IMR-90 (cell line): ENCODE measurements around the gene PSKH1. TPM values are rescaled to one million over a fixed set of nuclear protein-coding genes. Genes with fewer than 3 reads are reported as not detected.

ENCODE experiments used
- ATAC-seq: fragments of 200-7000 bp; cut with Tn5 transposase; 2 replicates; pipeline ENCODE4 v1.9.1; 2020; ENCODE audit warnings: low read depth, mild to moderate bottlenecking, moderate library complexity
- BruUV-seq: library from RNA; stranded (reverse); fragments of 400-500 nt; replicated peaks from 2 replicates; lab custom pipeline; 2021; lab: Mats Ljungman, UMichigan
- CTCF ChIA-PET: fragments of 300-600 bp; formaldehyde crosslinking; extraction: SDS; loops from one replicate; lab custom pipeline; 2021; ENCODE audit warnings: antibody characterized with exemption; lab: Yijun Ruan, JAX
- POLR2A ChIA-PET: fragments of 300-600 bp; sonication (Branson Sonifier 250); formaldehyde crosslinking; loops from one replicate; lab custom pipeline; 2022; ENCODE audit warnings: antibody characterized with exemption; ENCODE audit not compliant: unreplicated experiment; lab: Charles Lee
- DNase-seq: peaks from one replicate; pipeline ENCODE4 v3.0.0; 2013
- H2AFZ ChIP-seq: replicated peaks from 2 replicates; pipeline ENCODE3; 2013; ENCODE audit warnings: low read length, mild to moderate bottlenecking; ENCODE audit not compliant: poor library complexity
- H2AK5ac ChIP-seq: 2 replicates; pipeline ENCODE4 v1.6.1; 2013; ENCODE audit warnings: low read depth, low read length, inconsistent platforms
- H2AK9ac ChIP-seq: replicated peaks from 2 replicates; pipeline ENCODE3; 2013; ENCODE audit warnings: mild to moderate bottlenecking, low read depth, low read length, moderate library complexity; ENCODE audit not compliant: poor library complexity
- H2BK120ac ChIP-seq: 2 replicates; pipeline ENCODE4 v1.6.1; 2013; ENCODE audit warnings: low read depth, low read length, inconsistent platforms
- H2BK15ac ChIP-seq: 3 replicates; pipeline ENCODE4 v1.6.1; 2013; ENCODE audit warnings: low read depth, low read length, inconsistent platforms
- H2BK20ac ChIP-seq: 2 replicates; pipeline ENCODE4 v1.6.1; 2013; ENCODE audit warnings: low read depth, mild to moderate bottlenecking, inconsistent platforms, low read length, moderate library complexity
- H2BK5ac ChIP-seq: 2 replicates; pipeline ENCODE4 v1.6.1; 2013; ENCODE audit warnings: mild to moderate bottlenecking, low read depth, low read length, inconsistent platforms; ENCODE audit not compliant: poor library complexity, severe bottlenecking
- H3K14ac ChIP-seq: replicated peaks from 2 replicates; pipeline ENCODE4 v1.6.1; 2013; ENCODE audit warnings: low read depth, low read length, inconsistent platforms
- H3K18ac ChIP-seq: 2 replicates; pipeline ENCODE4 v1.6.1; 2013; ENCODE audit warnings: low read depth, low read length, control low read depth
- H3K23ac ChIP-seq: 2 replicates; pipeline ENCODE4 v1.6.1; 2013; ENCODE audit warnings: low read depth, low read length, inconsistent platforms
- H3K27ac ChIP-seq: 2 replicates; pipeline ENCODE4 v1.5.1; 2013; ENCODE audit warnings: mild to moderate bottlenecking, control low read depth, low read length; ENCODE audit not compliant: insufficient read depth
- H3K27me3 ChIP-seq: 2 replicates; pipeline ENCODE4 v1.6.1; 2013; ENCODE audit warnings: low read length; ENCODE audit not compliant: control insufficient read depth, insufficient read depth
- H3K36me3 ChIP-seq: 2 replicates; pipeline ENCODE4 v1.6.1; 2013; ENCODE audit warnings: low read length, mixed read lengths; ENCODE audit not compliant: control insufficient read depth, insufficient read depth
- H3K4ac ChIP-seq: 2 replicates; pipeline ENCODE4 v1.6.1; 2013; ENCODE audit warnings: low read depth, low read length, inconsistent platforms
- H3K4me1 ChIP-seq: 2 replicates; pipeline ENCODE4 v1.6.1; 2013; ENCODE audit warnings: low read length, mixed read lengths; ENCODE audit not compliant: control insufficient read depth, insufficient read depth
- H3K4me2 ChIP-seq: 2 replicates; pipeline ENCODE4 v1.6.1; 2013; ENCODE audit warnings: low read depth, mild to moderate bottlenecking, control low read depth, low read length, moderate library complexity
- H3K4me3 ChIP-seq: 2 replicates; pipeline ENCODE4 v1.5.1; 2013; ENCODE audit warnings: low read depth, mild to moderate bottlenecking, control low read depth, low read length, moderate library complexity; ENCODE audit not compliant: insufficient read depth
- H3K56ac ChIP-seq: 2 replicates; pipeline ENCODE4 v1.6.1; 2013; ENCODE audit warnings: low read length, inconsistent platforms; ENCODE audit not compliant: insufficient read depth; ENCODE audit errors: extremely low read depth
- H3K79me1 ChIP-seq, 2 experiments: 2 replicates each; pipeline ENCODE4 v1.6.1; 2013; ENCODE audit warnings: low read length in 2 of 2, inconsistent platforms in 1 of 2, low read depth in 1 of 2
- H3K9ac ChIP-seq: 2 replicates; pipeline ENCODE4 v1.6.1; 2013; ENCODE audit warnings: low read depth, low read length, control low read depth
- H3K9me1 ChIP-seq: 2 replicates; pipeline ENCODE4 v1.6.1; 2013; ENCODE audit warnings: low read length, inconsistent platforms; ENCODE audit not compliant: insufficient read depth
- H3K9me3 ChIP-seq: 2 replicates; pipeline ENCODE4 v1.6.1; 2013; ENCODE audit warnings: low read length; ENCODE audit not compliant: control insufficient read depth, insufficient read depth
- H4K20me1 ChIP-seq: 2 replicates; pipeline ENCODE4 v1.6.1; 2013; ENCODE audit warnings: low read length, inconsistent platforms; ENCODE audit not compliant: insufficient read depth
- H4K5ac ChIP-seq: 2 replicates; pipeline ENCODE4 v1.6.1; 2013; ENCODE audit warnings: mild to moderate bottlenecking, low read depth, low read length, control low read depth
- H4K8ac ChIP-seq, 2 experiments: 2 replicates each; pipeline ENCODE4 v1.6.1; 2013; ENCODE audit warnings: low read depth in 2 of 2, low read length in 2 of 2, control low read depth in 1 of 2, inconsistent platforms in 1 of 2
- H4K91ac ChIP-seq: 2 replicates; pipeline ENCODE4 v1.6.1; 2013; ENCODE audit warnings: low read depth, low read length, inconsistent platforms; ENCODE audit not compliant: insufficient read depth
- BHLHE40 ChIP-seq: fragments of 150-350 bp; IDR thresholded peaks from 2 replicates; pipeline ENCODE4 v1.6.1; 2016; ENCODE audit warnings: mild to moderate bottlenecking, low read depth, low read length
- CHD1 ChIP-seq: IDR thresholded peaks from 2 replicates; pipeline ENCODE4 v1.6.1; 2012; ENCODE audit warnings: low read depth, low read length, improper control_type of control experiment
- RFX5 ChIP-seq: IDR thresholded peaks from 2 replicates; pipeline ENCODE4 v1.8.0; 2012; ENCODE audit warnings: low read depth, mild to moderate bottlenecking, low read length, moderate library complexity
- SMC3 ChIP-seq: fragments of 150-350 bp; IDR thresholded peaks from 2 replicates; pipeline ENCODE4 v1.6.1; 2016; ENCODE audit warnings: low read depth, mild to moderate bottlenecking, antibody characterized with exemption, low read length, moderate library complexity
- WGBS, 2 experiments: methylation state at CpG; one replicate each; pipeline versions ENCODE4 v1.1.5 to v1.1.7; 2013; ENCODE audit warnings: missing lambda C conversion rate in 2 of 2; ENCODE audit not compliant: insufficient read length in 1 of 2; ENCODE audit errors: extremely low coverage in 2 of 2; 5-methylcytosine and 5-hydroxymethylcytosine counted together
- dilution Hi-C: fragments of 300-500 bp; cut with HindIII; formaldehyde crosslinking; loops from one replicate; pipeline ENCODE4 v1.14.3; 2018; ENCODE audit warnings: low sequenced_read_pairs; ENCODE audit not compliant: unreplicated experiment
- in situ Hi-C: fragments of 300-500 bp; cut with MboI; formaldehyde crosslinking; loops from 3 replicates; pipeline ENCODE4 v1.14.3; 2019; ENCODE audit warnings: low sequenced_read_pairs, inconsistent platforms, mixed read lengths
- intact Hi-C: fragments of 100-400 bp; cut with micrococcal nuclease; formaldehyde crosslinking; loops from 2 replicates; pipeline ENCODE4 v1.10.0; 2022
- polyA plus RNA-seq, 3 experiments: library from polyadenylated mRNA; depleted of rRNA; stranded (reverse); fragments of >200 nt; gene quantifications; 2 replicates each; pipeline ENCODE4 v1.2.3, GENCODE V29; 2012; ENCODE audit warnings: low replicate concordance in 1 of 3
- total RNA-seq: library from RNA; depleted of rRNA; stranded (reverse); fragments of >200 nt; gene quantifications from 2 replicates; pipeline ENCODE4 v1.2.3, GENCODE V29; 2012

The PSKH1 gene
- total and polyA plus RNA-seq, 2 of the 4 experiments (the other 2 are of a cell fraction) = 11.5 to 26.7 TPM

- in situ Hi-C loops = loop anchor here (25.0 kb wide), 1 partner anchor 408 kb away; the partner anchor contains the start of gene RIPOR1
- no peak overlapping the region for H2BK120ac ChIP-seq
- H4K5ac ChIP-seq = no peak overlapping the region
These were observed 51.8 kb downstream of the PSKH1 start for GRCh38 chr16:67944690-67945391.

More at GRCh38 chr16:67944690-67945391, 51.8 kb downstream of the PSKH1 start:
- WGBS, 2 experiments = 97% methylated on average over 16 of the region's 24 CpGs; no CpG with 5 or more reads in 1 of the 2 experiments
- intact Hi-C loops (no loop called here), dilution Hi-C loops (no loop called here)
- Histone ChIP-seq H3K4me1 (no peaks in the 10 kb centered on the region), H3K4ac (no peak overlapping the region), H3K79me1 (peaks cover 20 to 82% of the 10 kb centered on the region in 2 experiments), H2AK9ac (no peak overlapping the region), H3K4me2 (no peak overlapping the region), H3K27ac (no peak overlapping the region), H4K20me1 (peaks cover 62% of the 10 kb centered on the region), H3K9me1 (no peaks in the 10 kb centered on the region; the same call in 1 of the 2 replicates), H3K4me3 (no peak overlapping the region), H2AFZ (no peak overlapping the region), H2AK5ac (no peak overlapping the region), H3K18ac (no peak overlapping the region), H4K91ac (no peak overlapping the region), H3K9ac (no peak overlapping the region), H3K56ac (no peak overlapping the region), H4K8ac (no peak overlapping the region), H3K9me3 (no peaks in the 10 kb centered on the region), H2BK20ac (no peak overlapping the region), H2BK15ac (no peak overlapping the region), H3K23ac (no peak overlapping the region), H2BK5ac (no peak overlapping the region), H3K27me3 (no peaks in the 10 kb centered on the region), H3K14ac (no peak overlapping the region), H3K36me3 (peaks cover 93% of the 10 kb centered on the region)
- POLR2A ChIA-PET = no interaction called here
- no peak for TF ChIP-seq CHD1
- no peak for TF ChIP-seq SMC3
- TF ChIP-seq RFX5 = no peak
- TF ChIP-seq BHLHE40 = no peak
- TSS peak; percentile 52 for BruUV-seq
- DNase-seq (no peak), ATAC-seq (no peak)
- CTCF ChIA-PET = no interaction called here
